ENCODE data around the gene ADAMTS19. TPM values are rescaled to one million over a fixed set of nuclear protein-coding genes. Genes with fewer than 3 reads are reported as not detected.

Gene ADAMTS19
- total RNA-seq, 1 donor from 2014 or later, result 0.08 TPM

DNA sequence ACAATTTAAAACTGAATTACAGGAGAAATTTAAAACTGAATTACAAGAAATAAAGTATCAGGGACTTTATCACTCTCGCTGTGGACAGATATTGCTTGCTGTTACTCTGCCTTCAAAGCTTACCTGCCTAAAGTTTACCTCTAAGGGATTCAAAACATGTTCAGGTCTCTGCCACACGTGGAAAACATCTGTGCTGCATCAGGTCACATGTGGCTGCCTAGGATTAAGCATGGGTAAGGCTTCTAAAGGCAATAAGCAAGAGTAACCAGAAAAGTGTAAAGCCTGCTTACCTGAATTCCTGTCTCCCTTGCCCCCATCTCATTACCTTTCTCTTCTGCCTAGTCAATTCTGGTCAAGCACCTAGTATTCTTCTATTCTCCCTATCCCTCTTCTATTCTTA lies 306.7 kb downstream of the ADAMTS19 start:
- H3K4me3 Mint-ChIP-seq (ENCODE audit: unreplicated experiment), result no peak overlapping the region
- H3K4me1 Mint-ChIP-seq (ENCODE audit: unreplicated experiment), result peaks cover 6% of the 10 kb centered on the region
- TF ChIP-seq CTCF (IDR thresholded peaks at IDR 0.05), result no peak
- H3K36me3 Mint-ChIP-seq (ENCODE audit: unreplicated experiment), result no peaks in the 10 kb centered on the region
- H3K9me3 Mint-ChIP-seq (ENCODE audit: unreplicated experiment), result no peaks in the 10 kb centered on the region
- H3K27ac Mint-ChIP-seq (ENCODE audit: unreplicated experiment), result no peak overlapping the region
- DNase-seq (ENCODE audit: extremely low spot score, unreplicated experiment), result no peak
- peaks cover 3% of the 10 kb centered on the region for H3K27me3 Mint-ChIP-seq (ENCODE audit: unreplicated experiment)

GRCh38 chr5:129767927-129768380 lies 307.9 kb downstream of the ADAMTS19 start:
- Mint-ChIP-seq H3K27ac (ENCODE audit: unreplicated experiment) (no peak overlapping the region), H3K27me3 (ENCODE audit: unreplicated experiment) (peaks cover 3% of the 10 kb centered on the region), H3K4me1 (ENCODE audit: unreplicated experiment) (peaks cover 6% of the 10 kb centered on the region), H3K4me3 (ENCODE audit: unreplicated experiment) (peak overlapping the region; percentile 42), H3K36me3 (ENCODE audit: unreplicated experiment) (no peaks in the 10 kb centered on the region), H3K9me3 (ENCODE audit: unreplicated experiment) (no peaks in the 10 kb centered on the region)
- peak; percentile 86 for DNase-seq (ENCODE audit: extremely low spot score, unreplicated experiment)
- TF ChIP-seq CTCF (IDR thresholded peaks at IDR 0.05), result peak; percentile 100

DNA sequence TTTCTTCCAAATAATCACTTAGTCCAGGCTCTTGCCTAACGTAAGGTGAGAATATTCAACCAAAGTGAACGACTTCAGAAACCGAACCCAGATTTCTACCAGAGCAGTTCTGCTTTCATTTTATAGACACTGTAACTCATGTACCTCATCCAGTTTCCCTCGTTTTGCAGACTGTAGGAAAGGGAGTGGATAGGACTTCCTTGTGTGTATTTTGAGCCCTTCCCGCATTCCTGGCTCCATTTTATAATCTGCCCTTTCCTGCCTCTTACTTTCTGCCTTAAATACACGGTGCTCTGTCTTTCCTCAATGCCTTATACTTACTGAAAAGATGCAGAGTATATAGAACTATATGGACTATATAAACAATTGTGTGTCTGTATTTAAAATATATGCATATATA lies 308.6 kb downstream of the ADAMTS19 start:
- TF ChIP-seq CTCF (IDR thresholded peaks at IDR 0.05), result no peak
- Mint-ChIP-seq H3K9me3 (ENCODE audit: unreplicated experiment) (no peaks in the 10 kb centered on the region), H3K4me1 (ENCODE audit: unreplicated experiment) (peaks cover 6% of the 10 kb centered on the region), H3K27me3 (ENCODE audit: unreplicated experiment) (peaks cover 3% of the 10 kb centered on the region), H3K4me3 (ENCODE audit: unreplicated experiment) (no peak overlapping the region), H3K36me3 (ENCODE audit: unreplicated experiment) (no peaks in the 10 kb centered on the region), H3K27ac (ENCODE audit: unreplicated experiment) (no peak overlapping the region)
- no peak for DNase-seq (ENCODE audit: extremely low spot score, unreplicated experiment)

DNA sequence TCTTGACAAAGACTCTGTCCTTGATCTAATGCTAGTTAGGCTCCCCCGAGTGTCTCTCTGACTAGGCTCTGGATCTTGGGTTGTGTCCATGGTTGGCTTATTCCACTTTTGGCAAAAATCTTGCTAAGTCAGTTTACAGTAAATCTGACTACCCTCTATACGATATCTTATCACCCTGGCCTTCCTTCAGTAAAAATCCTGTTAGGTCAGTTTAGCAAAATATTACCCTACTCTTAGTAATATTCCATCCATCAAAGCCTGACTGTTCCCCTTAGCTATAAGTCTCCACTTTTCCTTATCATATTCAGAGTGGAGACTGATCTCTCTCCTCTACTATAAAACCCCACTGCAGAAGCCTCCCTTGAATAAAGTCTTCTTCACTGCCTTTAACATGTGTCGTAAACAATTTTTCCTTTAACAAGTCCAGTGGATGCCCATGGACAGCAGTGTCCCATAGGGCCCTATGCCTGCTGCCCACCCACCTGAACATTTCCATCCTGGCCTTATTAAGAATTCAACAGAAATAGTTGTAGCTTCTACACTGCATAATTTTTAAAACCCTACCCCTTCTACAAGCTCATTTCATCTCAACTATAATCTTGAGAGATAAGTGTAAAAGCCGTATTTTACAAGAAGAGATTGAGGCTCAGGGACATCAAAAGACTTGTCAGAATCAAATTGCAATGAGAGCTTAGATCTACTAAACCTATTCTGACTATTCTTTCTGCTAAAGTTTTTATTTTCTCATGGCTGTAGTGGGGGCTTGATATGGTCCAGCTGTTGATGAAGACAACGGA lies 310.1 kb downstream of the ADAMTS19 start:
- Mint-ChIP-seq H3K27me3 (ENCODE audit: unreplicated experiment) (peaks cover 3% of the 10 kb centered on the region), H3K4me3 (ENCODE audit: unreplicated experiment) (no peak overlapping the region), H3K27ac (ENCODE audit: unreplicated experiment) (no peak overlapping the region), H3K36me3 (ENCODE audit: unreplicated experiment) (no peaks in the 10 kb centered on the region), H3K9me3 (ENCODE audit: unreplicated experiment) (no peaks in the 10 kb centered on the region), H3K4me1 (ENCODE audit: unreplicated experiment) (peaks cover 6% of the 10 kb centered on the region)
- TF ChIP-seq CTCF (IDR thresholded peaks at IDR 0.05), result no peak
- no peak for DNase-seq (ENCODE audit: extremely low spot score, unreplicated experiment)

GRCh38 chr5:129771058-129771838 lies 311.1 kb downstream of the ADAMTS19 start:
- no peak overlapping the region for H3K4me3 Mint-ChIP-seq (ENCODE audit: unreplicated experiment)
- H3K27ac Mint-ChIP-seq (ENCODE audit: unreplicated experiment), result no peak overlapping the region
- no peak for DNase-seq (ENCODE audit: extremely low spot score, unreplicated experiment)
- no peaks in the 10 kb centered on the region for H3K9me3 Mint-ChIP-seq (ENCODE audit: unreplicated experiment)
- peak; percentile 90 for TF ChIP-seq CTCF (IDR thresholded peaks at IDR 0.05)
- H3K27me3 Mint-ChIP-seq (ENCODE audit: unreplicated experiment), result peaks cover 3% of the 10 kb centered on the region
- peaks cover 6% of the 10 kb centered on the region for H3K4me1 Mint-ChIP-seq (ENCODE audit: unreplicated experiment)
- no peaks in the 10 kb centered on the region for H3K36me3 Mint-ChIP-seq (ENCODE audit: unreplicated experiment)
